GM12872 (cell line): ENCODE results near the gene ADD2.

Experiments
- TF ChIP-seq, protein P1 (sequence below): IDR thresholded peaks from 3 replicates; pipeline ENCODE4 v1.5.1; 2011; ENCODE audit warnings: low read depth, mild to moderate bottlenecking, low read length, moderate library complexity; ENCODE audit not compliant: insufficient read depth

ADD2 gene

GRCh38 chr2:70626254-70626990, 141.6 kb downstream of the ADD2 start:
- TF ChIP-seq, protein P1, sequence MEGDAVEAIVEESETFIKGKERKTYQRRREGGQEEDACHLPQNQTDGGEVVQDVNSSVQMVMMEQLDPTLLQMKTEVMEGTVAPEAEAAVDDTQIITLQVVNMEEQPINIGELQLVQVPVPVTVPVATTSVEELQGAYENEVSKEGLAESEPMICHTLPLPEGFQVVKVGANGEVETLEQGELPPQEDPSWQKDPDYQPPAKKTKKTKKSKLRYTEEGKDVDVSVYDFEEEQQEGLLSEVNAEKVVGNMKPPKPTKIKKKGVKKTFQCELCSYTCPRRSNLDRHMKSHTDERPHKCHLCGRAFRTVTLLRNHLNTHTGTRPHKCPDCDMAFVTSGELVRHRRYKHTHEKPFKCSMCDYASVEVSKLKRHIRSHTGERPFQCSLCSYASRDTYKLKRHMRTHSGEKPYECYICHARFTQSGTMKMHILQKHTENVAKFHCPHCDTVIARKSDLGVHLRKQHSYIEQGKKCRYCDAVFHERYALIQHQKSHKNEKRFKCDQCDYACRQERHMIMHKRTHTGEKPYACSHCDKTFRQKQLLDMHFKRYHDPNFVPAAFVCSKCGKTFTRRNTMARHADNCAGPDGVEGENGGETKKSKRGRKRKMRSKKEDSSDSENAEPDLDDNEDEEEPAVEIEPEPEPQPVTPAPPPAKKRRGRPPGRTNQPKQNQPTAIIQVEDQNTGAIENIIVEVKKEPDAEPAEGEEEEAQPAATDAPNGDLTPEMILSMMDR: no peak

GRCh38 chr2:70620020-70620419, 148.0 kb downstream of the ADD2 start:
- TF ChIP-seq, protein P1: no peak

DNA sequence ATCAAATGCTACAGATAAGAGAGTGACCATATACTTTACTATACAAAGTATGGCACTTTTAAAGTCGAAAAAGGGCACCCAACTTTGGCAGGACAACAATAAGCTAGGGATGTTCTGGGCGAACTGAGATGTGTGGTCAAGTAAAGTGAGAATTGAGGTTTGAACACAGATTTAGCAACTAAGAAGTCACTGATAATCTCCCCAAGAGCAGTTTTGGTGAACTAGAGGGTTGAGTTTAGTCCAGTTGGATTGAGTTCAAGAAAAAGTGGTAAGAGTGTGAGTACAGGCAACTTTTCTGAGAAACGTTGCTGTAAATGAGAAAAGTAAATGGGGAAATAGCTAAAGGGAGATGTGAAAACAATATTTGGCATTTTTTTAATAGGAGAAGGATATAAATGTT, 148.8 kb downstream of the ADD2 start:
- TF ChIP-seq, protein P1: no peak

- TF ChIP-seq, protein P1: no peak
Observed at GRCh38 chr2:70616168-70616694, 151.8 kb downstream of the ADD2 start.

DNA sequence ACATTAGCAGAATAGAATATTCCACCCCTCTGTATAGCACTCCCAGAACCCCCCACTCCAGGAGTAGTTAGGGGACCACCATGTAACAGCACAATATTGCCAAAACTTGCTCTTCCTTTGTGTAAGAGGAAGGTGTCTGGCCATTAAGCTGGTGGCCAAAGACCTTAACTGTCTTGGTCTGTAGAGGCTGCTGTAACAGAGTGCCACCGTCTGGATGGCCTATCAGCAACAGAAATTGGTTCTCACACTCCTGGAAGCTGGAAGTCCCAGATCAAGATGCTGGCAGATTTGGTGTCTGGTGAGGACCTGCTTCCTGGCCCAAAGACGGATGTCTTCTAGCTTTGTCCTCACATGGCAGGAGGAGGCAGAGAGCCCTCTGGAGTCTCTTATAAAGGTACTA, 152.8 kb downstream of the ADD2 start:
- TF ChIP-seq, protein P1: no peak

DNA sequence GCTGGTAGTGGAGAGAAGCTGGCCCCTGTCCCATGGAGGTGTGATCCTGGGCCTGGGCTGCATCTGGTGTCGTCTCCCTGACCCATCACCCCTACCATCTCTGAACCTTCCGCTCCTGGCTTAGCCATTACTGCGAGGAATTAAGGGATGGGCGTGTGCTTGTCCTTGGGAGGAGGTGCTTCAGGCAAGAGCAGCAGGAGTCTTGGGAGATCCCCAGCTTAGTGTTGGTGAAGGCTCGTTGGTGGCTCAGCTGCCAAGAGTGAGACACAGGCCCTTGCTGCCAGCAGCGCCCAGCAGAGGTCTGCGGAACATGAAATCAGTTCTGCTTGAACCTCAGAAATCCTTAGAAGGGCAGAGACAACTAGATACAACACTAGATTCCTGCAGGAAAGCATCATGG, 154.5 kb downstream of the ADD2 start:
- TF ChIP-seq, protein P1: no peak

DNA sequence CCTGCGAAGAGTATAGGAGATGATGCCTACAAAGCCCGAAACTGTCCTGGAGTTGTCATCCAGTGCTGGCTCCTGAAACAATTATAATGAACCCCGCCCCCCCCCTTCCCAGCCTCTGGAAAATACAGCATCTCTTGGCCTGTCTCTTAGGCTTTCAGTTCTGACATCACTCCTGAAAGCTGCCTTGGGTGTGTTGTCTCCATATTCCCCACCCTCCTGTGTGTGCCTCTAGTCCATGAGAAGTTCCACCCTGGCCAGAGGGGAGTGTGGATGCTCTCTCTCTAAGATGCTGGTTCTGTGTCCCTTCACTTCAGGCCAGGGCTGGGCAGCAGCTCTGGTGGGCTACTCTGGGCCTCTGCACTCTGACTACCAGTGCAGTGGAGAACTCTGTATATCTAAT, 155.4 kb downstream of the ADD2 start:
- TF ChIP-seq, protein P1: no peak
